C4-2B (cell line): ENCODE measurements around the gene WNT2B.

Source experiments
- CTCF ChIP-seq: fragments of 450-650 bp; conservative IDR thresholded peaks from 2 replicates; pipeline ENCODE4 v1.5.1; 2017; ENCODE audit warnings: mild to moderate bottlenecking
- ZFX ChIP-seq: fragments of 450-650 bp; IDR thresholded peaks from 2 replicates; pipeline ENCODE4 v1.6.1; 2017

GRCh38 chr1:112514901-112515300 is 6.1 kb downstream of the WNT2B start:
- TF ChIP-seq ZFX, result no peak
- no peak for TF ChIP-seq CTCF
